ENCODE measurements around the gene HOXD12. TPM values are rescaled to one million over a fixed set of nuclear protein-coding genes. Genes with fewer than 3 reads are reported as not detected.

HOXD12 gene
- total RNA-seq, 1 donor from 2014 or later = not detected

DNA sequence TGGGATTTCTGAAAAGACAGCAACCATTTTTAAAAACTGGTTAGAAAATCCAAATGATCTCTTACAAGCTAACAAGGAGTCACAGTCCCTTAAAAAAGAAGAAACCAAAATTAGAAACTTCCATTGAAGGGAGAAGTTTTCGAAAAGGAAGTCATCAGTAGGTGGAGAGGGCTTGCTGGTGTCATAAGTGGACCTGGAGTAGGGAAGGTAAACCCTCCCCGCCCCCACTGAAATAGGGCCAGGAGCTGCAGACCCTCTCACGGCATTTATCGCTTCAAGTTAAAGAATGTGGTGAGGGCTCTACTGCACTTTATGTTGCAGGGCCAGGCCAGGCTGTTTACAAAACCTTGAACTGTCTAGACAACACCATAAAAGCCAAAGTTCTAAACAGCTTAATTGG lies 10.4 kb downstream of the HOXD12 start:
- Mint-ChIP-seq H3K4me3 (ENCODE audit: unreplicated experiment) (no peak overlapping the region), H3K36me3 (ENCODE audit: low read depth) (peaks cover 3% of the 10 kb centered on the region), H3K4me1 (ENCODE audit: low read depth) (peaks cover 25% of the 10 kb centered on the region), H3K9me3 (ENCODE audit: low read depth) (no peaks in the 10 kb centered on the region), H3K27ac (ENCODE audit: unreplicated experiment) (no peak overlapping the region), H3K27me3 (ENCODE audit: low read depth) (peaks cover 81% of the 10 kb centered on the region)
- TF ChIP-seq, protein P1, sequence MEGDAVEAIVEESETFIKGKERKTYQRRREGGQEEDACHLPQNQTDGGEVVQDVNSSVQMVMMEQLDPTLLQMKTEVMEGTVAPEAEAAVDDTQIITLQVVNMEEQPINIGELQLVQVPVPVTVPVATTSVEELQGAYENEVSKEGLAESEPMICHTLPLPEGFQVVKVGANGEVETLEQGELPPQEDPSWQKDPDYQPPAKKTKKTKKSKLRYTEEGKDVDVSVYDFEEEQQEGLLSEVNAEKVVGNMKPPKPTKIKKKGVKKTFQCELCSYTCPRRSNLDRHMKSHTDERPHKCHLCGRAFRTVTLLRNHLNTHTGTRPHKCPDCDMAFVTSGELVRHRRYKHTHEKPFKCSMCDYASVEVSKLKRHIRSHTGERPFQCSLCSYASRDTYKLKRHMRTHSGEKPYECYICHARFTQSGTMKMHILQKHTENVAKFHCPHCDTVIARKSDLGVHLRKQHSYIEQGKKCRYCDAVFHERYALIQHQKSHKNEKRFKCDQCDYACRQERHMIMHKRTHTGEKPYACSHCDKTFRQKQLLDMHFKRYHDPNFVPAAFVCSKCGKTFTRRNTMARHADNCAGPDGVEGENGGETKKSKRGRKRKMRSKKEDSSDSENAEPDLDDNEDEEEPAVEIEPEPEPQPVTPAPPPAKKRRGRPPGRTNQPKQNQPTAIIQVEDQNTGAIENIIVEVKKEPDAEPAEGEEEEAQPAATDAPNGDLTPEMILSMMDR (IDR thresholded peaks at IDR 0.05) = no peak
- DNase-seq (ENCODE audit: low spot score) = no peak

DNA sequence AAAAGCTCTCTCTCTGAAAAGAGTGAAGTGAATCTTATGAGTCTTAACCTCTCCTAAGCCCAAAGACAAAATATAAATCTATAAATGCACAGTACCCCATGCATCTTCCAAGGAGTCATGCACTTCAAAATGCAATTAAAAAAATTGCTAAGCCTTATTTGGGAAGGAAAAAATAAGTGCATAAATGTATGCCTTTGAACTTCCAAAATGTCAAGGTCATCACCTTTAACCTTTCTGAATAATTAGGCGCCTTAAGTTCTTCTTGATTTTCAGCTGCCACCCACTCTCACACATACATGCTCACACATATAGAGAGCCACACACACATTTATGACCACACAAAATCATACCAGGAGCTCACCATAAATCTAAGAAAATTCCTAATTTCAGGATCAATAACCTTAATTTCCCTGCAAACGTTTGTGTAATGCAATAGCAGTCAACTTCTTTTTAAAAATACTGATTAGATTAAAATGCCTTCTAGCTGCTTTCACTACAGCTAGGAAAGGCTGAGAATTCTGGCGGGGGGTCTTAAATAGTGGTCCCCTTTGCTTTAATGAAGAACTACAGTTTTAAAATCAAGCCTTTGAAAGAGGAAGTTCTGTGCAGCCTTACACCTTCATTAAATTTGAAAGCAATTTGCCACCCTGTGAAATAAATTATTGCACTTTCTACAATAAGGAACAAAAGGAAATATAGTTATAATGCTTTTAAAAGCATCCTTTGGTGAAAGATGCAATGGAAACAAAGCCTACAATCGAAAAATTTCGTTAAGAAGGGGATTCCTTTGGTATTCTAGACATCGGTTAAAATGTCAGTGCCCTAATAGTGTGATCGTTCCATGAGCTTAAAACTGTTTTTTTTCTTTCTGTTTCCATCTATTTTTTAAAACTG lies 11.1 kb downstream of the HOXD12 start:
- Mint-ChIP-seq H3K27me3 (ENCODE audit: low read depth) (peaks cover 81% of the 10 kb centered on the region), H3K9me3 (ENCODE audit: low read depth) (no peaks in the 10 kb centered on the region), H3K27ac (ENCODE audit: unreplicated experiment) (no peak overlapping the region), H3K4me3 (ENCODE audit: unreplicated experiment) (no peak overlapping the region), H3K36me3 (ENCODE audit: low read depth) (peaks cover 3% of the 10 kb centered on the region), H3K4me1 (ENCODE audit: low read depth) (peaks cover 22% of the 10 kb centered on the region)
- DNase-seq (ENCODE audit: low spot score) = no peak
- TF ChIP-seq, protein P1 (IDR thresholded peaks at IDR 0.05) = no peak

DNA sequence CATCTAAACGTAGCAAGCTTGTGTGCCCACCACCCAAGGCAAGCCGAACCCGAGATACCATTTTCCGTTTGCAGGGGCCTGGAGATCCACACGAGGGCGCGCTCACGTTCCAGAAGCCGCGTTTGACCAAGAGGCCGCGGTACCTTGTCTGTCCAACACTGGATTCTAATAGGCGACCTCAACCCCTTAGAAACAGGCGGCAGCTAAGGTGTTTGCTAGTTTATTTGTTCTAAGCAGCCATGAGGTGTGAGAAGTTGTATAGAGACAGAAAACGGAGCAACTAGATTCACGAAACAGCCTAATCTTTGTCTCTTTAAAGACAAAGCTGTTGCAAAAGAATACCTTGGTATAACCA lies 11.7 kb downstream of the HOXD12 start:
- TF ChIP-seq, protein P1 (IDR thresholded peaks at IDR 0.05) = peak; percentile 77
- Mint-ChIP-seq H3K4me3 (ENCODE audit: unreplicated experiment) (no peak overlapping the region), H3K9me3 (ENCODE audit: low read depth) (no peaks in the 10 kb centered on the region), H3K27ac (ENCODE audit: unreplicated experiment) (no peak overlapping the region), H3K36me3 (ENCODE audit: low read depth) (peaks cover 1% of the 10 kb centered on the region), H3K4me1 (ENCODE audit: low read depth) (peaks cover 17% of the 10 kb centered on the region), H3K27me3 (ENCODE audit: low read depth) (peaks cover 80% of the 10 kb centered on the region)
- DNase-seq (ENCODE audit: low spot score) = no peak

DNA sequence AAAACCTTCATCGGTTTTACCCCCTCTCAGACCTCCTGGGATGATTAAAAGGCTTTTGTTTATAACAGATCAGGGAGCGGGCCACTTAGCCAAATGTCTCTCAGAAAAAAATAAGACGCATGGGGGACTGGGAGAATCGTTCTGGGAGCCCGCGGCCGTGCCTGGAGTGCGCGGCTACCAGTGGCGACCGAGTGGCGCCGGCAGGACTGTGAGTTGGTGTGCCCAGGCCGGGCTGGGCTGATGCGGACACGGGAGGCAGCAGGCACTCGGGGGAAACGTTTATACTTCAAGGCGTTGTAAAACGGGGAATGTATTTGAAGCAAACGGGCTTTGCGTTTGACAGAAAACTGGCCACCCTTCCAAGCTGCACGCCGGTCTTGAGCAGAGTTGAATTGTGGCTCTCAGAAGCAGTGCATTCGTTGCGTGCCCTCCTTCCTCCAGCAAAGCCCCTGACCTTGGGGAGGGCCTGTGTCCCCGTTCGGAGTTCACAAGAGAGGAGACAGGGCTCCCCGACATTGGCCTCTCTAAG lies 12.3 kb downstream of the HOXD12 start:
- Mint-ChIP-seq H3K27ac (ENCODE audit: unreplicated experiment) (no peak overlapping the region), H3K4me1 (ENCODE audit: low read depth) (peaks cover 14% of the 10 kb centered on the region), H3K9me3 (ENCODE audit: low read depth) (peaks cover 3% of the 10 kb centered on the region), H3K4me3 (ENCODE audit: unreplicated experiment) (no peak overlapping the region), H3K36me3 (ENCODE audit: low read depth) (no peaks in the 10 kb centered on the region), H3K27me3 (ENCODE audit: low read depth) (peaks cover 84% of the 10 kb centered on the region)
- TF ChIP-seq, protein P1 (IDR thresholded peaks at IDR 0.05) = no peak
- DNase-seq (ENCODE audit: low spot score) = no peak

DNA sequence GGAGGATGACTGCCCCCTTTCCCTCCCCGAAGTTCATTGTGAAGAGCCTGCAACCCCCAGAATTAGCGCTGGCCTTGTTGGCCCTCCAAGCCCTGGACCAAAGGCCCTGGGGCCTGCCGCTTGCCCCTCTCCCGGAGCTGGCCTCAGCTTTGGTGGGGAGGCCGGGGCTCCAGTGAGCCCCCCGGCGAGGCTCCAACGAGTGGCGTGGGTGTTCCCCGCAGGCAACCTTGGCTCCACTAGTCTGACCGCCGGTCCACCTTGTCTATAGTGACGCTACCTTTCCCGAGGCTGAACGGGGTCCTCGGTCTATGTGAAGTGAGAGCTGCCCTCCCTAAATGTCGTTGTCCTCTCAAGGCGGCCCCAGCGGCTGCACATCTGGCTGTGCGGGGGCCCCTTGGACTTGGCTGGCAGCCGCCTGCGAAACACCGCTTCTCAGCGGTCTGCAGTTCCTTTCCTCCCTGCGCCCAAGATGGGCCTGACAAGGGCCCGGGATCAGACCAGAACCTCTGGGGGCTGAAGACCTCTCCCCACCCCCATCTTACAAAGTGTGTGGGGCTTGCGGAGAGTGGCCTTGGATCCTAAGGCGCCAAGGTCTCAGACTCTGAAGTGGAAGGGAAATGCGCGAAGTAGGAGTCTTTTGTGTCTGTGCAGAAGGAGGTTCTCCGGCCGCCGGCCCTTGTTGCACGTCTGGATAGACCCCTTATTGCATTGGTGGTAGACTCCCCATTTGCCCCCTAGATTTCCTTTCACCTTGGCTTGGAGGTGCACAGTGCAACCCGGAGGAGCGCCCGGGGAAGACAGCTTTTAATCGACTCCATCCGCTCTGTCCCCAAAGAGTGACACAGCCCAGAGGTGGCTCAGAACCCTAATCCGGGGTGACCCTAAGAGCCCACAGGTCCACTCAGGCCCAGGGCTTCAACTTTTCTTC lies 13.0 kb downstream of the HOXD12 start:
- peaks cover 85% of the 10 kb centered on the region for H3K27me3 Mint-ChIP-seq (ENCODE audit: low read depth)
- H3K9me3 Mint-ChIP-seq (ENCODE audit: low read depth) = peaks cover 3% of the 10 kb centered on the region
- no peak overlapping the region for H3K27ac Mint-ChIP-seq (ENCODE audit: unreplicated experiment)
- no peak overlapping the region for H3K4me3 Mint-ChIP-seq (ENCODE audit: unreplicated experiment)
- TF ChIP-seq, protein P1 (IDR thresholded peaks at IDR 0.05) = no peak
- no peaks in the 10 kb centered on the region for H3K36me3 Mint-ChIP-seq (ENCODE audit: low read depth)
- H3K4me1 Mint-ChIP-seq (ENCODE audit: low read depth) = peaks cover 10% of the 10 kb centered on the region
- DNase-seq (ENCODE audit: low spot score) = no peak

All from chondrocyte (in vitro differentiated cells).